Heart left ventricle (tissue), 13 donors: ENCODE measurements around the gene EHMT2.

Experiments
- CTCF ChIP-seq, 12 donors: fragments of 200-600 bp; sonication (generic) in 4 of 12; IDR thresholded peaks; one replicate each; pipeline versions ENCODE4 v1.5.0 to v1.8.0; 2018 to 2022; ENCODE audit warnings: antibody characterized with exemption in 12 of 12, mild to moderate bottlenecking in 5 of 12
- POLR2A ChIP-seq, 2 donors: fragments of 450-650 bp; IDR thresholded peaks; one replicate each; pipeline ENCODE4 v1.6.1; 2017; ENCODE audit warnings: antibody characterized with exemption in 2 of 2, mild to moderate bottlenecking in 2 of 2, moderate library complexity in 2 of 2
- donor health status: ischemic (EF 13 %, LVEDD 7.1; RV severe dilation, severe dysfunction).
- donor health status: DM: no; HTN: yes; CAD: no.
- donor health status: DM: no; HTN: no; CAD: no.
- donor health status: ischemic (EF 25% LVEDD 6.9; RV normal size, moderate dysfunction).
- donor health status: ischemic (EF 25% LVEDD 5.7; RV mildly dilated, moderate dysfunction).
- donor health status: ischemic (EF 35%, LVEDD 5.7; RV mildly dilated, moderate dysfunction).
- donor health status: nonischemic (EF 11% LVEDD 7.7; RV severe dilation, severe dysfunction).
- donor health status: DM: yes; HTN: yes; CAD: no.
- donor health status: PGD.
- donor health status: ischemic (EF 29% LVEDD 5.4; RV normal size, mild dysfunction).
- donor health status: nonischemic (EF 23%, LVEDD 6.1; RV moderate dilation, normal function).

GRCh38 chr6:31875877-31876276 lies 21.6 kb downstream of the EHMT2 start:
- TF ChIP-seq CTCF (IDR thresholded peaks at IDR 0.05) (no peak), POLR2A (IDR thresholded peaks at IDR 0.05) (no peak)
